NT2/D1 (cell line): Measurements from ENCODE around the gene TMEM14A.
"Not testable (repeated sequence)": the region's sequence is repeated elsewhere in the genome, so short reads cannot be mapped to it uniquely, and the experiment has no call there.

Experiments used
- SUZ12 ChIP-seq: IDR thresholded peaks from 2 replicates; pipeline ENCODE4 v1.6.1; 2011; ENCODE audit not compliant: insufficient read length, insufficient read depth; ENCODE audit errors: extremely low read depth
- YY1 ChIP-seq: IDR thresholded peaks from 2 replicates; pipeline ENCODE4 v1.6.1; 2011; ENCODE audit not compliant: insufficient read length, insufficient read depth
- ZNF274 ChIP-seq: IDR thresholded peaks from 2 replicates; pipeline ENCODE4 v1.6.1; 2011; ENCODE audit warnings: mild to moderate bottlenecking, low read depth, low read length

DNA sequence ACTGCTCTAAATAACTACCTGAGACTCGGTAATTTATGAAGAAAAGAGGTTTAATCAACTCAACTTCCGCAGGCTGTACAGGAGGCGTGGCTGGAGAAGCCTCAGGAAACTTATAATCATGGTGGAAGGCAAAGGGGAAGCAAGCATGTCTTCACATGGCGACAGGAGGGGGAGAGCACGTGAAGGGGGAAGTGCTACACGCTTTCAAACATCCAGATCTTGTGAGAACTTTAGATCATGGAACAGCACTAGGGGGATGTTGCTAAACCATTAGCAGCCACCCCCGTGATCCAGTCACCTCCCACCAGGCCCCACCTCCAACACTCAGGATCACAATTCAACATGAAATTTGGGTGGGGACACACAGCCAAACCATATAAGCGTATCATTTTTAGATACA is 5.7 kb downstream of the TMEM14A start:
- not testable (repeated sequence) for TF ChIP-seq ZNF274, YY1, SUZ12
